ENCODE data around the gene SPATA32.

GRCh38 chr17:45296833-45297124 is 34.9 kb upstream of the SPATA32 start:
- TF ChIP-seq ZNF423 (tag by site-specific recombination; IDR thresholded peaks at IDR 0.05) = no peak
- TF ChIP-seq CTCF (tag by site-specific recombination; IDR thresholded peaks at IDR 0.05) = no peak
- TF ChIP-seq ZFP41 (tag by site-specific recombination; IDR thresholded peaks at IDR 0.05; ENCODE audit: borderline replicate concordance) = no peak
- TF ChIP-seq ZNF501 (tag by site-specific recombination; IDR thresholded peaks at IDR 0.05) = no peak
- TF ChIP-seq RBAK (tag by site-specific recombination; IDR thresholded peaks at IDR 0.05) = no peak

Measured in HEK293 (cell line).